ENCODE data around the gene PRPF31. TPM values are rescaled to one million over a fixed set of nuclear protein-coding genes. Genes with fewer than 3 reads are reported as not detected.
A peak's percentile ranks its signal among the peaks of the same experiment; 100 is the strongest.

The PRPF31 gene
- total and polyA plus RNA-seq, 2 of the 4 experiments (the other 2 are of a cell fraction) = 65.4 to 66.1 TPM

DNA sequence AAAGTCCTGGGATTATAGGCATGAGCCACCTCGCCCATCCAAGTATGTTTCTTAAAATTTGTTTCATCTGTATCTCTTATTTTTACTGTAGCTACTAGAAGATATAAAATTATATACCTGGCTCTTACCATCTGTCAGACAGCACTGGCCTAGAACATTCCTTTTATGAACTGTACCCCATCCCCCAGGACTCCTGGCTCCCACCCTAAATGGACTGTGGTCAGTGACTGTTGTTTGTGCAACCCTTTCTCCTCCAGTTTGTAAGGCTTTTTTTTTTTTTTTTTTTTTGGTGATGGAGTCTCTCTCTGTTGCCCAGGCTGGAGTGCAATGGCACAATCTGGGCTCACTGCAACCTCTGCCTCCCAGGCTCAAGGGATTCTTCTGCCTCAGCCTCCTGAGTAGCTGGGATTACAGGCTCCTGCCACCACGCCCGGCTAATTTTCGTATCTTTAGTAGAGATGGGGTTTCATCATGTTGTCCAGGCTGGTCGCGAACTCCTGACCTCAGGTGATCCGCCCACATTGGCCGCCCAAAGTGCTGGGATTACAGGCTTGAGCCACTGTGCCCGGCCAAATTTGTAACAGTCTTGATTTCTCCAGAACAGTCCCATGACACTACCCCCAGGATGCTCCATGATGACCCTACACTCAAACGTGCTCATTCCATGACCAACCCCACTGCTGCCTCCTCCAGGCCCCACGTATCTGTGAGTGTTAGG, 10.4 kb upstream of the PRPF31 start:
- Histone ChIP-seq H4K20me1 (ENCODE audit: insufficient read depth, low read length) (peaks cover 4% of the 10 kb centered on the region; the same call in 1 of the 2 replicates), H3K27me3 (ENCODE audit: control insufficient read depth, insufficient read depth, low read length) (no peaks in the 10 kb centered on the region), H3K4ac (ENCODE audit: low read depth, low read length) (no peak overlapping the region), H3K18ac (ENCODE audit: low read depth, low read length) (no peak overlapping the region), H3K23ac (ENCODE audit: low read depth, low read length) (no peak overlapping the region), H4K8ac (ENCODE audit: low read depth in 2 of 2, low read length in 2 of 2) (no peak overlapping the region), H4K91ac (ENCODE audit: insufficient read depth, low read depth, low read length) (no peak overlapping the region), H4K5ac (ENCODE audit: low read depth, low read length) (no peak overlapping the region), H3K27ac (ENCODE audit: insufficient read depth, low read length) (no peak overlapping the region), H2BK20ac (ENCODE audit: low read depth, low read length) (no peak overlapping the region), H3K56ac (ENCODE audit: extremely low read depth, insufficient read depth, low read length) (no peak overlapping the region), H3K9me3 (ENCODE audit: control insufficient read depth, insufficient read depth, low read length) (no peaks in the 10 kb centered on the region), H2AK9ac (replicated peaks; ENCODE audit: low read depth, low read length, poor library complexity) (no peak overlapping the region), H3K79me1 (ENCODE audit: low read depth in 1 of 2, low read length in 2 of 2) (peaks cover 4 to 29% of the 10 kb centered on the region in 2 experiments), H2AFZ (replicated peaks; ENCODE audit: low read length, poor library complexity) (no peak overlapping the region), H3K4me1 (ENCODE audit: control insufficient read depth, insufficient read depth, low read length) (no peaks in the 10 kb centered on the region), H3K4me2 (ENCODE audit: low read depth, low read length) (no peak overlapping the region), H3K36me3 (ENCODE audit: control insufficient read depth, insufficient read depth, low read length) (peaks cover 40% of the 10 kb centered on the region), H2AK5ac (ENCODE audit: low read depth, low read length) (no peak overlapping the region), H3K9me1 (ENCODE audit: insufficient read depth, low read length) (no peaks in the 10 kb centered on the region), H3K4me3 (ENCODE audit: insufficient read depth, low read depth, low read length) (no peak overlapping the region), H2BK15ac (ENCODE audit: low read depth, low read length) (no peak overlapping the region), H3K14ac (replicated peaks; ENCODE audit: low read depth, low read length) (no peak overlapping the region), H2BK120ac (ENCODE audit: low read depth, low read length) (no peak overlapping the region), H2BK5ac (ENCODE audit: low read depth, low read length, poor library complexity, severe bottlenecking) (no peak overlapping the region), H3K9ac (ENCODE audit: low read depth, low read length) (no peak overlapping the region)
- CTCF ChIA-PET = no interaction called here
- dilution Hi-C loops (cut with HindIII; ENCODE audit: low sequenced_read_pairs, unreplicated experiment) = no loop called here
- intact Hi-C loops (cut with micrococcal nuclease) = loop anchor here (10.0 kb wide), 1 partner anchor 240 kb away; the partner anchor contains the start of gene MYADM
- in situ Hi-C loops (cut with MboI; ENCODE audit: low sequenced_read_pairs) = loop anchor here (25.0 kb wide), 1 partner anchor 357 kb away; the partner anchor contains the start of genes CDC42EP5 and LENG9
- DNase-seq (no peak), ATAC-seq (ENCODE audit: low read depth) (no peak)
- POLR2A ChIA-PET (ENCODE audit: unreplicated experiment) = no interaction called here
- WGBS, 2 experiments (ENCODE audit: extremely low coverage in 2 of 2, insufficient read length in 1 of 2) = 96% methylated on average over 8 of the region's 11 CpGs; no CpG with 5 or more reads in 1 of the 2 experiments
- BruUV-seq (replicated peaks) = TSS peak; percentile 18
- TF ChIP-seq MAFK (IDR thresholded peaks at IDR 0.05; ENCODE audit: low read depth, low read length) = no peak
- TF ChIP-seq MAZ (IDR thresholded peaks at IDR 0.05; ENCODE audit: borderline replicate concordance, low read depth, low read length) = no peak
- TF ChIP-seq FOS (IDR thresholded peaks at IDR 0.05; ENCODE audit: low read depth, low read length) = no peak
- no peak for TF ChIP-seq RCOR1 (IDR thresholded peaks at IDR 0.05; ENCODE audit: insufficient replicate concordance, low read length)
- TF ChIP-seq, protein P1, sequence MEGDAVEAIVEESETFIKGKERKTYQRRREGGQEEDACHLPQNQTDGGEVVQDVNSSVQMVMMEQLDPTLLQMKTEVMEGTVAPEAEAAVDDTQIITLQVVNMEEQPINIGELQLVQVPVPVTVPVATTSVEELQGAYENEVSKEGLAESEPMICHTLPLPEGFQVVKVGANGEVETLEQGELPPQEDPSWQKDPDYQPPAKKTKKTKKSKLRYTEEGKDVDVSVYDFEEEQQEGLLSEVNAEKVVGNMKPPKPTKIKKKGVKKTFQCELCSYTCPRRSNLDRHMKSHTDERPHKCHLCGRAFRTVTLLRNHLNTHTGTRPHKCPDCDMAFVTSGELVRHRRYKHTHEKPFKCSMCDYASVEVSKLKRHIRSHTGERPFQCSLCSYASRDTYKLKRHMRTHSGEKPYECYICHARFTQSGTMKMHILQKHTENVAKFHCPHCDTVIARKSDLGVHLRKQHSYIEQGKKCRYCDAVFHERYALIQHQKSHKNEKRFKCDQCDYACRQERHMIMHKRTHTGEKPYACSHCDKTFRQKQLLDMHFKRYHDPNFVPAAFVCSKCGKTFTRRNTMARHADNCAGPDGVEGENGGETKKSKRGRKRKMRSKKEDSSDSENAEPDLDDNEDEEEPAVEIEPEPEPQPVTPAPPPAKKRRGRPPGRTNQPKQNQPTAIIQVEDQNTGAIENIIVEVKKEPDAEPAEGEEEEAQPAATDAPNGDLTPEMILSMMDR (conservative IDR thresholded peaks at IDR 0.05; ENCODE audit: low read depth, low read length) = no peak
- no peak for TF ChIP-seq CEBPB (IDR thresholded peaks at IDR 0.05; ENCODE audit: low read depth, low read length)
- no peak for TF ChIP-seq RAD21 (IDR thresholded peaks at IDR 0.05; ENCODE audit: low read length)
- no peak for TF ChIP-seq SMC3 (IDR thresholded peaks at IDR 0.05; ENCODE audit: low read depth, low read length)
- no peak for TF ChIP-seq NFE2L2 (IDR thresholded peaks at IDR 0.05; ENCODE audit: low read depth, low read length)
- no peak for TF ChIP-seq CHD1 (IDR thresholded peaks at IDR 0.05; ENCODE audit: low read depth, low read length)
- TF ChIP-seq BHLHE40 (IDR thresholded peaks at IDR 0.05; ENCODE audit: low read depth, low read length) = no peak
